GM19240 (cell line): ENCODE data around the gene HPCAL1.
"Not testable (repeated sequence)": the region's sequence is repeated elsewhere in the genome, so short reads cannot be mapped to it uniquely, and the experiment has no call there.

Experiments
- DNase-seq: peaks from one replicate; pipeline ENCODE4 v3.0.0; 2011; ENCODE audit warnings: low spot score; ENCODE audit not compliant: insufficient read length

The HPCAL1 gene

DNA sequence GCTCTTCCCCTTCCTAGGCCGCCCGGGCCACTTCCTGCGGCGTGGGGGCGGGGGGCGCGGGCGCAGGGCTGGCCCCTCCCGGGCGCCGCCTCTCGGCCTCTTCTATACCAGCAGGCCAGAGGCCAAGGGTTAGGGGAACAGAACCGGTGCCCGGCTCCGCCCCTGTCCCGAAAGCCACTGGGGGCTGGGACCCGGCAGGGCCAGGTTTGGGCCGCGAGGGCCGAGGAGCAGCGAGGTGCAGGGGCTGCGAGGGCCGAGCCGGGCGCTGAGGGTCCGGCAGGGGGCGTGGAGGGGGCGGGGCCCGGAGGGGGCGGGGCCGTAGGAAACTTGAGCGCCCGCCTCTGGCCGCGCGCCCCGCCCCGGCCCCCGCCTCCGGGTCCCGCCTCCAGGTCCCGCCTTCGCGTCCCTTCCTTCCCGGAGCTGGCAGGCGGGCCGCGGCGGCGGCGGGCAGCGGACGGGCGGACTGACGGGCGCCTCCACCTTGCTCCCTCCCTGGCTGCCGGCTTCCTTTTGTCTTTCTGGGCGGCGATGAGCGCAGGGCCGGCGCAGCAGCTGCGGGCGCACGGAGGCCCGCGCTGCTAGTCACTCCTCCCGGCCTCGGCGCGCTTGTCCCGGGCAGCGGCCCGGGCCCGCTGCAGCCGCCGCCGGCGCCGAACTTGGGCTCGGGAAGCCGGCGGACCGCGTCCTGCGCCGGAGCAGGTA, at the start of gene HPCAL1:
TSS of gene HPCAL1 (plus strand) at position 426 of the 702 bp plus-strand sequence. CDS start 116,854 bp downstream, outside the sequence.
- DNase-seq: peak; percentile 87

- DNase-seq: no peak
Measured at GRCh38 chr2:10253596-10254372, 48.9 kb upstream of the HPCAL1 start.

- no peak for DNase-seq
Measured at GRCh38 chr2:10254373-10255188, 48.1 kb upstream of the HPCAL1 start.

DNA sequence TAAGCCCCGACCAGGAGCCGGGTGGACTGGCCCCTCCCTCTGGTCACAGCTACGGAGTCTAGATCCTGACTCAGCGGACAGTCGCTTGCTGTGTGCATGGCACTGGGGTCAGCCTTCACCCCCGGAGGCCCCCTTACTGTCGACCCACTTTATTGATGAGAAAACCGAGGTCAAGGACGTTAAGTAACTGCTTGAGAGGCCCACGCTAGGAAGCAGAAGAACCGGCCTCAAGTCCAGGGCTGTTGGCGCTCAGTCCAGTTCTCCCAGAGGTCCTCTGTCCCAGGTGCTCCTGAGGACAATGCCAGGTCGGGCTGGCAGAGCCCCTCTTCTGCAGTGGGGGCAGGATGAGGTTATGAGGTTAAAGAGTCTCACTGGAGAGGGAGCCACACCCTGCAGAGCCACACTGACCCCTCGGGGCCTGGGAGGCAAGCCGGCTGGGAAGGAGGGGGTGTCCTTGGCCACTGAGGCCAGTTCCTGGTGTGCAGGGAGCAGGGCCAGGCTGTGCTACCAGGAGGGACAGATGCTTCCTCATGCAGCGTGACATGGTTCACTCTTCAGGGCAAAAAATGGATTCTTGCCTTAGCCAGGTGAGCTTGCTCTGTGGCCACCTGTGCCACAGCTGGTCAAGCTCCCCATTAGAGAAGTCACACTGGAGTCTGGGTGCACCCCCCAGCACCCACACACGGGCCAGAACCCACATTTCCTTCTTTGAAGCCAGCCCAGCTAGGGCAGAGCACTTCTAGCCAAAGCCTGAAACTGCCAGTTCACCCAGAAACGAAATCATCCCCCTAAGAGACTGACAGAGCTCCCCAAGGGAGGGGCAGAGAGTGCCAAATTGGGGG, 47.3 kb upstream of the HPCAL1 start:
- DNase-seq: no peak

GRCh38 chr2:10256031-10256514, 46.6 kb upstream of the HPCAL1 start:
- no peak for DNase-seq

DNA sequence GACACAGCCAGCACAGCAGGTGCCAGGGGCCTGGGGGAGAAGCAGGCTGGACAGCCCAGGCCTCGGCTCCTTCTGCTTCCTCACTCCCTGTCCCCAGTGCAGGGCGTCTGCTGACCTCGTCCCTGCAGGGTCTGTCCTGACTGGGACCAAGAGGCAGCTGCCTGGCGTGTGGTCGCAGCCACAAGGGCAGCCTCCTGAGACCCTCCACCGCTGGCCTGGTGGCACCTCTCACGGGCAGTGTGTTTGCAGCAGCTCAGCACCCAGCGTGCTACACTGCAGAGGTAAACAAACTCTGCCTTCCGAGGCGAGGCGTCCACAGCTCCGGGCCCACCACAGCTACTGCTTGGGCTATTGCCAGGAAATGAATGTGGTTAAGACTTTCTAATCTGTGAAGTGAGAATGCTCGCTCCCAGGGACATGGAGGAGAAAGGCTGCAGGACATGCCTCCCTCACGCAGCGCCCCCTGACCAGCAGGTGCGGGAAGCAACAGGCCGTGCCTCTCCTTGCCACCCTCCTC, 46.1 kb upstream of the HPCAL1 start:
- DNase-seq: no peak

GRCh38 chr2:10257036-10257435, 45.7 kb upstream of the HPCAL1 start:
- no peak for DNase-seq

- DNase-seq: no peak
Measured at GRCh38 chr2:10257500-10258147, 45.1 kb upstream of the HPCAL1 start.

DNA sequence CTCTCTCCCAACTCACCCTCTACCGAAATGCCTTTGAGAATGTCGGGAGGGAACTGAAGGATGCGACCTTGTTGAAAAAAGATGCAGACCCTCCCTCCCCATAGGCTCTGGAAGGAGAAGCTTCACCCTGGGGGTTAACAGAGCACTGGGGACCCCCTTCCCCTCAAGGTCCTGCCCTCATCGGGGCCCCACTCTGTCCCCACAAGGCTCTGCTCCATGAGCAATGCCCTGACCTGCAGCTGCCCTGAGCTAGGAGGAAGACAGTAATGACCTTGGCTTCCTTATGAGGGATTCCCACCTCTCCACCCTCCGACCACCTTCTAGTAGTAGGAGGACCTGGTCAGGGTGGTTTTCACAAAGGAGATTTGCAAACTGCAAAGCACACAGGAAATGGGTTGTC, 44.4 kb upstream of the HPCAL1 start:
- DNase-seq: no peak

DNA sequence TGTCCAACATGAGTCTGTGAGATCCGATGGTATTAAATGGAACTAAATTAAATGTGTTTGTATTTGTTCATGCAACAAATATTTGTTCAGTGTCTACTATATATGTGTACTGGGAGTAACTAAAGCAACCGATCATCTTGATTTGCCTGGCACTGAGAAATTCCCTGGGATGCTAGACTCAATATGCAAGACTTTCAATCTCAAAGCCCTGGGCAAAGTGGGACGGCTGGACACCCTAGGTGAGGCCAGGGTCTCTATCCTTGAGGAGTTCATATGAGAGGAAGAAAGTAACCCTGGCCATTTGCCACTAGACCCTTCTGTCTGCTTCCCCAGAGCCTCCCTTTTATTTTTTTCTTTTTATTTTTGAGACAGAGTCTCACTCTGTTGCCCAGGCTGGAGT, 44.0 kb upstream of the HPCAL1 start:
- no peak for DNase-seq

DNA sequence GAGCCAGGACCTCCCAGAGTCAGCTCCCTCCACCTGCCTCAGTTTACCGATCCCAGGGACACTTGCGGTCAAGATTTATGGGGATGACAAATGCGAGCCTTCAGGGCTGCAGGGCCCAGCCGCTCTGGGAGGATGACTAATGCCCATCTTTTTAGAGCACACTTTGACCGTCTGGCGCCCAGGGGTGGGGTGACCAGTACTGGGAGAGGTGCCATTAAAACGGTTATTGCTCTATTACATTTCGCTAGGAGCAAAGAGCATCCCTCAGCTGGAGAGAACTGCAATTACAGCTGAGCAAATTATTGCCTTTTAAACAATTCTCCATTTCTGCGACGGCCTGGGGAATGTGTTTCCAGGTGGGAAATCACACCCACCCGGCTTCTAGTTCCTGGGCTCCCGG, 42.6 kb upstream of the HPCAL1 start:
- DNase-seq: no peak

- not testable (repeated sequence) for DNase-seq
Measured at GRCh38 chr2:10263526-10263925, 39.2 kb upstream of the HPCAL1 start.

DNA sequence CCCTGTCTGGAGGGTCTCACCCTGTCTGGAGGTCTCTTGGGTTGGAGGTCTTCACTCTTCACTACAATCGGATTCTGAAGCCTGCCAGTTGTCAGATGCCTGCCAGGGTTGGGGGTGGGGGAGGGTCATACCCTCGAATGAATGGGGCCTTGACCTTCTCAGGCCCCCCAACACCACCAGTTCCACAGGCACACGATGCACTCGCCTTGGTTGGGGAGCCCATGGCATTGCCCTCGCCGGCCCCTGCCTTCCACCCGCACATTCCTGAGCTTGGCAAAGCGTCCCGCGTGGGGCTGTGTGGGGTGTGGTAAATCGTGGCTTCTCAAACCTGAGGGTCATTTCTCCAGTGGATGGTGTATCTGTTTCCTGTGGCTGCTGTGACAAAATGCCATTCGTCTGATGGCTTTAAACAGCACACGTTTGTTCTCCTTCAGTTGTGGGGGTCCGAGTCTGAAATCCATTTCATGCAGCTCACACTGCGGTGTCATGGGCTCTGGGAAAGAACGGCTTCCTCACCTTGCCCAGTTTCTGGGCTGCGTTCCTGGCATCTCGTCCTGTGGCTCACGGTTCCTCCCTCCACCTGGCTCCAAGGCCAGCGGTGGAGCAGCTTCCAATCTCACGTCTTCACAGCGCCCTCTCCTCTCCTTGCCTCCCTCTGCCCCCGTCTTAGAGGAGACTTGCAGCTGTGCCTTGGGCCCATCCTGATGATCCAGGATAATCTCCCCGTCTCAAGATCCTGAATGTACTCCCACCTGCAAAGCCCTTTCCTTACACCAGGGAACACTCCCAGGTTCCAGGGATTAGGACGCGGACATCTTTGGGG, 38.0 kb upstream of the HPCAL1 start:
- DNase-seq: no peak

DNA sequence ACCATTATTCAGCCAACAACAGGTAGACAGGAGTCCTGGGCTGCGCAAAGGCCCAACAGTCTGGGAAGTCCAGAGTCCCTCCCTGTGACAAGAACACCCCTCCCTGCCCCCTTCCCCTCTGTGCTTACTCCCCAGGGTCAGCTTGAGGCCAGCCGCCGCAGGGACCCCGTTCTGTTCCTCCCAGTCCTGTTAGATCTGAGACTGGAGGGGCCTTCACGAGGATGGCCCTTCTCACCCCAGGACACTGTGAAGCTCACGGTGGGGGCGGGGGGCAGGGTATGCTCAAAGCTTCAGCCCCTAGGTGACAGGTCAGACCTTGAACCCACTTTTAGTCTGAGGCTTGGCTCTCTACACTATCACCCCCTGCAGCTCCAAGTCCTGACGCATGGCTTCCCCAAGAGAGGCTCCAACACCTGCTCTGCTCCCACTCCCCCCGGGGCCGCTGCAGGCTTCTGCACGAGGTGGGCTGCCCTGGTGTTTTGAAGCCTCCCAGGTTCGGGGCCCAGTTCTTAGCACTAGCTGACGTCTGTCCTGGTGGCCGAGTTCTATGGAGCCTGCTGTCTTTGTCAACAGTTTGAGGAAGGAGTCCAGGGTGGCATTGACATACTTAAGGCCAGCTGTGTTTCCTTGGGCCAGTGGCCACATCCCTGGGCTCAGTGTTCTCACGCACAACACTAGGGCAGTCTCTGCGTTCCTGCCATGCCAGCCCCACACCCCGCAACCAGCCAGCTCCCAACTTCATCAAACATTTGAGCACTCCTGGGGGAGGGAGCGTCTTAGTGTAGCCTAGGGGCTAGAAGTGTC, 37.2 kb upstream of the HPCAL1 start:
- DNase-seq: no peak

- DNase-seq: no peak
Measured at GRCh38 chr2:10266133-10266620, 36.5 kb upstream of the HPCAL1 start.

GRCh38 chr2:10267036-10267435, 35.7 kb upstream of the HPCAL1 start:
- no peak for DNase-seq

GRCh38 chr2:10267551-10268465, 34.9 kb upstream of the HPCAL1 start:
- DNase-seq: no peak
